Stimulated activated CD8-positive, alpha-beta memory T cell treated with anti-CD3 and anti-CD28 coated beads, Interleukin-4, amount 100 ng/mL, for 48 hours (primary cell): ENCODE results near the gene GLDN.

Experiments
- DNase-seq: peaks from one replicate; pipeline ENCODE4 v3.0.0-alpha.2; 2020

The GLDN gene

DNA sequence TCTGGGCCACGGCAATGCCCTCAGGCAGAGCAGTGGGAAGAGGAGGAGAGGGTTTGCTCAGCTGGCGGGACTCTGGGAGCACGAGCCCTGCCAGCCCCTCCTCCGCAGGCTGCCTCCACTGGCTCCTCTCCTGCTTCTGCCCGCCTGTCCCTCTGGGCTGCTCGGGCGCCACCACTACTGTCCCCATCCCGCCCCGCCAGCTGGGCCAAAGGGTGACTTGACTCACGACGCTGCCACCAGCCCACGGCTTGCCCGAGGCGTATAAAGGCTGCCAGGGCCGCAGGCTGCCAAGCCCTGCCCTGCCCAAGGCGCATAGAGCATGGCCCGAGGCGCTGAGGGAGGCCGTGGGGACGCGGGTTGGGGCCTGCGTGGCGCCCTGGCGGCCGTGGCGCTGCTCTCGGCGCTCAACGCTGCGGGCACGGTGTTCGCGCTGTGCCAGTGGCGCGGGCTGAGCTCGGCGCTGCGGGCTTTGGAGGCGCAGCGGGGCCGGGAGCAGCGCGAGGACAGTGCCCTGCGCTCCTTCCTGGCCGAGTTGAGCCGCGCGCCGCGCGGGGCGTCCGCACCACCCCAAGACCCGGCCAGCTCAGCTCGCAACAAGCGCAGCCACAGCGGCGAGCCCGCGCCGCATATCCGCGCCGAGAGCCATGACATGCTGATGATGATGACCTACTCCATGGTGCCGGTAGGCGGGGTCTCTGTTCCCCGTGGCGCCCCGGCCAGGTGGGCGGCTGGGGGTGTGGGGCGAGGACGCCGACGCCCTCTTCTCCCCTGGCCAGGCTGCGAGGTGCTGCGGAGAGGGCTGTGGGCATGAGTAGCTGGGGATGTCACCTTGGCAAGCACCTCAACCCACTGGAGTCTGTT lies at the start of gene GLDN:
Gene GLDN, plus strand, starts transcription at position 290 of the 861 bp plus-strand sequence. Its CDS starts 30 bp downstream, at position 320.
- no peak for DNase-seq

- DNase-seq: no peak
Observed at GRCh38 chr15:51298620-51299019, 42.8 kb upstream of the GLDN start.

DNA sequence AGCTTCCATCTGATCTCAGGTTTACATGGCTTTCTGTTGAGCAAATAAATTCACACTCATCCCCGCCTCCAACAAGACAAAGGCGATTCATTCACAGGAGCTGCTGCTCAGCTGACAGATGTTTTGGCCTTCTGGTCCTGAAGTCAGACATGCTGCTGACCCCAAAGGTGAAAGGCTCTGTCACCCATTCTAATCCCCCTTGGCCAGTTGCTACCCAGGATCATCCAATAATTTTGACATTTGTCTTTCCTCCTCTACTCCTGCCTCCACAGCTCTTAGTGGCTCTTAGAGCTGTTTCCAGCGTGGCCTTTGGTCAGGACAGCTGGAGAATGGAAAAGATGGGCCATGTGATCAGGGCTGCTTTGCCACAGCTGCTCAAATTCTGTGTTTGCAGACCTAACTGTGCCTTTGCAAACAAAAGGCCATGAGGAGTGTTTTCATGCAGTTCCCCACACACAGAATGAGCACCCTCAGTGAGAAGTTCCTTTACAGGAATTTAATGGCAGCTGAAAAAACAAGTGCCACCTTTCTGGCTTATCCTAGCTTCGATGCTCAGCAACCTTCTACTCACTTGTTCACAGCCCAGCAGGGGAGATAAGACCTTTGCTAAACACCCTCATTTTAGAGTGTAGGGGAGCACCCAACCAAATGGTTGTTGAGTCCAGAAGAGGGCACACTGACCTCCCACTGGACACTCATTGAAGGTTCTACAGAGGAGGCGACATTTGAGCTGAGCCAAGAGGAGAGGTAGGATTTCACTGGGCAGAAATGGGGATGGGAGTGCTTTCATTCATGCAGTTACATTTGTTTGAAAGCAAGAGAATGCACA lies 42.1 kb upstream of the GLDN start:
- DNase-seq: no peak

DNA sequence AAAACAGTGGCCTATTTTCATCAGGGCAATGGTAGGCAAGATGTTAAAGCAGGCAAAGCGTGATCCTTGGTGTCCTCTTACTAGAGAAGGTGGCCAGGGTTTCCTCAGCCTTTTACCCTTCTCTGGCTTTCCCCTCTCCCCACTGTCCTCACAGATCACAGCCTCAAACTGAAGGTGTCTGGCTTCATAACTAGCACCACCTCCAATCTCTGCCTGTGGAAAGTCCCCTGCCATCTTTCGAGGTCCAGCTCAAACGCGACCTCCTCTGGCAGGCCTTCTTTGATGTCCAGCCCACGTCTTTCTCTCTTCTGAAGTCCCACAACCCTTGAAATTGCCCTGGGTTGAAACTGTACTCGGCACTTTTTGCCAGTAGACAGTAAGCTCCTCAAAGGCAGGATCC lies 39.0 kb upstream of the GLDN start:
- DNase-seq: no peak

DNA sequence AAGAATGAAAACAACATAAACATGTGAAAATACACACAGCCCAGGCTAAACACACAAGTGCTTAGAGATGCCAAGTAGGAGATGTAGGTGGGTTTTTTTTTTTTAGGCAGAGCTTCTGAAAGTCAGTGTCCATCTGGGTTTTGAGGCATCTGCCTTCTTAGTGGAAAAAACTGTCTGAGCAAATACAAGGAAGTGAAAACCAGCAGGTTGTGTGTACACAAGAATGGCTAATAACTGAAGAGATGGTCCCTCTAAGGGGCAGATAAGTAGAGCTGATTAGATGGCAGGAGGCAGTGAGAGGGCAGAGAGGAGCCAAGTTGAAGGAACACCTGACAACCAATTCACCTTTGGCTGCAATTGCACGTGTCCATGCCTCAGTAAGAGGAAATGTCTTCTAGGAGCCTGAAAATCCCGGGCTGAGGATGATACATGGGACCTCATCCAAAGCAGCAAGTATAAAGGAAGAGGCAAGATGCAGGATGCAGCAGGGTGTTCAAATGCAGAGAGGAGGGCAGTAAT lies 37.9 kb upstream of the GLDN start:
- DNase-seq: no peak

DNA sequence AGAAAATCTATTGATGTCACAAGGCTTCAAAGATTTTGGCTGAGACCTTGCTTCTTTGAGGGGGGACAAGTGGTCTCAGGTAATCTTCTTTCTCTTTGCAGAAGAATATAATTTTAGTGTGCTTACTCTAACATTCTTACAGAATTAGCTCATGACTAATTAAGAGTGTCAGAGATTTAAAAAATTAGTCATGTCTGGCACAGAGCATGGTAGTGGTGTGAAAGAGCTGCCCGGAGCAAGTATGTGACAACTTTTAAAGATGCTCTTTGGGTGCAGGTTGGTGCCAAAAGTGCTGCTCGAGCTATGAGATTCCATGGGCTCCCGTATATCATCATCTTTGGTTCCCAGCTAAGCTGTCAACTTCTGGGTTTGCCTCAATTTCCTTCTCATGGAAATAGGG lies 34.1 kb upstream of the GLDN start:
- no peak for DNase-seq

- DNase-seq: no peak
Observed at GRCh38 chr15:51307811-51308210, 33.6 kb upstream of the GLDN start.

- DNase-seq: no peak
Observed at GRCh38 chr15:51310064-51310463, 31.4 kb upstream of the GLDN start.

- DNase-seq: no peak
Observed at GRCh38 chr15:51311510-51311909, 29.9 kb upstream of the GLDN start.

DNA sequence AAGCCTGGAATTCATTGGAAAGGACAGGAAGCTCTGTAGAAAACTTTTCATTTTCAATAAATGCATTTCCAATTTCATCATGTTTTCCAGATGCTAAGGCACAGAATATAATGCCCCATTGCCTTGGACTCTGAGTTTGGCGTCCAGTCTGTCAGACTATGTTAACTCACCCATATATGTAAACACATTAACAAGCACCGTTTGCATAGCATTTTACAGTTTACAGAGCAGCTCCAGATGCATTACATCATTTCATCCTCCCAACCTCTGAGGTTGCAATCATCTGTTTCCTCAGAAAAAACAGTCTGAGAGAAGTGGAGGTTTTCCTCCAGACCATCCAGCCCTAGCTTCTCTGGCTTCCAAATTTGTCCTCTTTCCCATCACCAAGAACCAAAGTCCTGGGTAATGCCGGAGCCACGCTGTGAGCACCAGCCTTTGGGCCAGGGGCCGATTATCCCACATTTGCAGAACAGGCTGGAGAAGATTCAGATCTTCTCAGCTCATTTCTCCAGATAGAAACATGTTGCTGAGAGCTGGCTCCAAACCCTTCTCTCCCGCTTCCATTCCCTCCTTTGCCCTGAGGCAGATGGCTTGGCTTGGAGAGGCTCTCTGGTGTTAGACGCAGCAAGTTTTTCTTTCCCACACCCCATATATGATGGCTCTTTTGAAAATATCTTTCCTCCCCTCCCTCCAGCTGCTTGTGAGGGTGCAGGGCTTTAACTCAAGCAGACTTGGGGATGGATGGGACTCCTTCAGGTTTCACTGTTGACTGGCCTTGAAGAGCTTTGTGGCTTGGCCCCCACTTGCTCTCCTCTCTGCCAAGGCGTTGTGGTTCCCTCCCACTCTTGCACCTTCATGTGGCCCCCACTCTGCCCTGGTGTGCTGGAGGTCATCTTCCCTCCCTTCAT lies 29.0 kb upstream of the GLDN start:
- DNase-seq: no peak

GRCh38 chr15:51313074-51313393 lies 28.4 kb upstream of the GLDN start:
- no peak for DNase-seq

DNA sequence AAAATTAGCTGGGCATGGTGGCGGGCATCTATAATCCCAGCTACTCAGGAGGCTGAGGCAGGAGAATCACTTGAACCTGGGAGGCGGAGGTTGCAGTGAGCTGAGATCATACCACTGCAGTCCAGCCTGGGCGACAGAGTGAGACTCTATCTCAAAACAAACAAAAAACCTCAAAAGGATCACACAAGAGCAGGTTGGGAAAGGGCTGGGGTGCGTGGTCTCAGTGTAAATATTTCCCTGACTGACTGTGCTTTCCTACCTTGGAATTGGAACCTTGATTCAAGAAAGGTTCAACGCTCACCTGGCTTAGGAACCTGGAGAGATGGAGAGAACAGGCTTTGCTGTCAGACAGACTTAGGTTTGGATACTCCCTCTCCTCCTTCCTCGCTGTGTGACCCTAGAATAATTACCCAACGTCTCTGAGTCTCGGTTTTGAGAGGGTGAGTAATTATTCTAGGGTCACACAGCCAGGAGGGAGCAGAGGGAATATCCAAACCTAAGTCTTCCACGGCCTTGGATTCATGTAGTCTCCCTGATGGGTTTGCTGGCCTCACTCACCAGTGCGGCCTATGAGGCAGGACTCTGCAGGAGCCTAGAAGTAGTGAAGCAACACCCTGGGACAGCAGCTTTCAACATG lies 27.7 kb upstream of the GLDN start:
- DNase-seq: no peak

DNA sequence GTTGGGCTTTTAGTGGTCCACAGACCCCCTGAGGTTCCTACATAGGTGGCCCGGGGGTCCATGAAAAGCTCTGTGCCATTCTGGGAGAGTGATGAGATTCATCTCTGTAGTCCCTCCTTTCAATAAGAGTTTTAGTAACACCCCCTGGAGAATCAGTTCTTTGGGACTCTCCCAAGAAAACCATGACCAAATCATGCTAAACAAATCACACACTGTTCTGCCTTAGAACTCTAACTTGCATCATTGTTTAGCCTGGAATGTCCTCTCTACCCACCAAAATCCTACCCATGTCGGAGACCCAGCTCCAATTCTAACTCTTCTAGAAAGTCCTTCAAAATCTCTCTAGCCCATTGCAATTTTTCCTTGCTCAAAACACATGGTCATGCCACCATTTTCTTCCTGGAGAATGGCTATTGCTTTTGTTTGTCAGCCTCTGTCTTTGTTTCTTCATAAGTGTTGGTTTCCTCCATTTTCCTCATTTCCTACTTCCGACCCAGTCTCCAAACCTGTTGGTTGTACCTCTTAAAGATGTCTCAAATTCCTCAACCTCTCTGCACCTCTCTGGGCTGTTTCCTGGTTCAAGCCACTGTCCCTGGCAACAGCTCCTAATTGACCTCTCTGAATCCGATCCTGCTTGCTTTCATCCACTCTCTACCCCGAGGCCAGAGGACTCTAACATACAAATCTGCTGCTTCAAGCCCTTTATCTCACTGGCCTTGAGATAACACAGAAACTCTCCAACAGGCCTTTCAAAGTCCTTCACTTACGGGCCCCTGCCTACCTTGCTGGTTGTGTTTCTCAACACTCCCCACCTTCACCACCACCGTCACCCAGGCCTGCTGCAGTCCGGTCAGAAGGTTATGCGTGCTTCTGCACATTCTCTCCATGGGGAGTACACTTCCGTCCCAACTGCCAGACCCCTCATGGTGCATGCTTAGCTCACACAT lies 26.8 kb upstream of the GLDN start:
- DNase-seq: no peak

- DNase-seq: no peak
Observed at GRCh38 chr15:51315726-51316125, 25.7 kb upstream of the GLDN start.

- DNase-seq: no peak
Observed at GRCh38 chr15:51316636-51317035, 24.8 kb upstream of the GLDN start.

DNA sequence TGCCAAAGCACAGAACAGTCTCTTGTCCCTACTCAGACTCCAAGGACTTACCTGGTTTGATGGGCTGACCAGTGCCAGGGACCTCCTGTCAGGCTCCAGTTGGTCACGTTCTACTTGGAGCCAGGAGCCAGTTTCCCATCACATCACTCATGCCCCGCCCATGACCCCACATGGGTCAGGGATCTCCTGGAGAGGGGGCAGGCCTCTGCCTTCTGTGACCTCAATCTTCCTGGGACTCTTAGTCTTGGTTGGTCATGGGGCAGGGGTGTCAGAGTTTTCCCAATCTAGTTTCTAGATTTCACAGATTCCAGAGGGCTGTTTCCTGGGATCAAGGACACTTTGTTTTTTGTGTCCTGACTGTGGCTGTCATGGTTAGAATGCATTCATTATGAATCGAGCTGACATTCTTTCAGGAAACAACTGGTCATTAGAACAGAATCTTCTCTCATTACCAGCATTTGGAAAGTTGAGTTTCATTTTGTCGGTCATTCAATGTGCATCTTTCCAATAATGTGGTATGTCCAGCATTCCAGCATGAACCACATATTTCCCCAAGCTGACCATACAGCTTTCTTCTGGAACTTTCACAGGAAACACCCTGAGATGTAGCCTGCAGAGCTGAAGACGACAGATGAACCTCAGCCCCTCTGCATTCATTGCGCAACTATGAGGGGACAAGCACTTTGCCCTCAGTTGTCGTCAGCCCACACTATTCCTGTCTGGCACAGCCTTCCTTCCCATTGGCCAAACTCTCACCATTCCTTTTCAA lies 22.9 kb upstream of the GLDN start:
- no peak for DNase-seq

DNA sequence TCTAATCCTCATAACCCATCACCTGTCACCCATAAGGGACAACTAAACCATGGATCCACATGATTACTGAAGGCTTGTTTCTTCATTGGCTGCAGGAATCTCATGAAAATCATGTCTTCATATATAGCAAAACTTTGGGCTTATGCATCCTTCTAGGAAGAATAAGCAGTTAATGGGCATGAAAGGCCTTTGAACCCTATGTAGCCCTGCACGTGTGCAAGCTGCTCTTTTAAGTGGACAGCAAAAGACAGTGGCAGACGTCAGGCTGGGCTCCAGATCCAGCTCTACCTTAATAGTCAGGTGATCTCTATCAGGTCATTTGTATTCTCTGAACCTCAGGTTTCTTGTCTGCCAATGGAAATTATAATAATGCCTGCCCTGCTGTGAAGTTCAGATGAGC lies 21.9 kb upstream of the GLDN start:
- no peak for DNase-seq

DNA sequence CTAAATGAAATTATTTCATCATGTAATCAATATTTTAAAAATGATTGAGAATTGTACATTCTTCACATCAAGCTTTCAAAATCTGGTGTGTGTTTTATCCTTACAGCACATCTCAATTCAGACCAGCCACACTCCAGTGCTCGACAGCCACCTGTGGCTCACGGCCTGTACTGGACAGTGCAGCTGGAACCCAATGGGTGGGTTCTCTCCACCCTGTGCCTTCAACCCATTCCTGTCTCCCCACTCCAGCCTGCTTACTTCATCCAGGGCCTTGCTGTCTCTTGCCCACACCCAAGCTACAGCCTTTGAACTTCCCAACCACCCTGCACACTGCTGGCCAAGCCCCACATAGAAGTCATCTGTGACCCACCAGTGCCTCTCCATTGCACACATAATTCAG lies 20.6 kb upstream of the GLDN start:
- DNase-seq: no peak

GRCh38 chr15:51321316-51321715 lies 20.1 kb upstream of the GLDN start:
- DNase-seq: no peak

DNA sequence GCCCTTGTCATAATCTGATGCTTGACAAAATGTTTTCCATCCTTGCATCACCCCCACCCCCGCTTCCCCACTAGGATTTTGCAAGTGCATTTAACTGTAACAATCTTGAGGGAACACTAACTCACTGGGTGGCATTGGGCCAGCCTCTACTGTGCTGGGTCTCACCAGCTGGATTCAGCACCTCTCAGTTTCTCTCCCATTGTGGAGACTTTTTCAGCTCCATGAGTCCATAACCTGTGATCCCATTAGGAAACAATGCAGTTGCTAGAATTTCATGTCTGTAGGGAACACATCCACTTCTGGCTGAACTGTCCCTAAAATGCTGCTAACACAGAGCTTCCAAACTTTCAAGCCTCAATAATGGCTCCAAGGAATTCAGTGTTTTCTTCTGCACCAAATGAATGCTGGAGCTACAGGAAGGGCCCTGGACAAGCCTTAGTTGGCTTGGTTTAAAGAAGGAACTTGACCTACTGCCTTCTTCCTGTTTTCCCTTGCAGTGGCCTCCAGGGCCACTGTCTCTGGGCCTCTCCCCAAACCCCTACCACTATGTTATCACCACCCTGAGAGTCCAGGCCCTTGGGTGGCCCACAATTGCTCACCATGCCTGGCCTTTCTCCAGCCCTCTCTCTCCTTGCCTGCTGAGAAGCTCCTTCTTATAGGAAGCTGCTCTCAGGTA lies 18.7 kb upstream of the GLDN start:
- DNase-seq: no peak
